GM23338 (cell line): ENCODE data around the gene TRAF2. TPM values are rescaled to one million over a fixed set of nuclear protein-coding genes. Genes with fewer than 3 reads are reported as not detected.

Experiments used
- ATAC-seq: fragments of 200-7000 bp; cut with Tn5 transposase; 3 replicates; pipeline ENCODE4 v1.9.1; 2020
- DNase-seq: peaks from one replicate; pipeline ENCODE4 v3.0.0-alpha.2; 2015; ENCODE audit warnings: low spot score
- H2AFZ ChIP-seq: fragments of 200-600 bp; sonication (generic); 2 replicates; pipeline ENCODE4 v1.8.0; 2016; ENCODE audit warnings: antibody characterized with exemption, mild to moderate bottlenecking, moderate library complexity
- H3F3A ChIP-seq: fragments of 200-600 bp; sonication (generic); replicated peaks from 2 replicates; pipeline ENCODE4 v1.8.0; 2017; ENCODE audit warnings: antibody characterized with exemption, mixed run types, low read depth
- H3K27ac ChIP-seq: fragments of 200-600 bp; sonication (generic); 2 replicates; pipeline ENCODE4 v1.6.1; 2016; ENCODE audit warnings: low read depth
- H3K27me3 ChIP-seq: fragments of 200-600 bp; sonication (generic); 2 replicates; pipeline ENCODE4 v1.8.0; 2016; ENCODE audit warnings: mild to moderate bottlenecking, mixed run types, moderate library complexity; ENCODE audit not compliant: insufficient read depth
- H3K36me3 ChIP-seq: fragments of 200-600 bp; sonication (generic); 2 replicates; pipeline ENCODE4 v1.8.0; 2016; ENCODE audit warnings: mild to moderate bottlenecking; ENCODE audit not compliant: insufficient read depth
- H3K4me1 ChIP-seq: fragments of 200-600 bp; sonication (generic); 2 replicates; pipeline ENCODE4 v1.8.0; 2016; ENCODE audit warnings: mild to moderate bottlenecking, moderate library complexity; ENCODE audit not compliant: insufficient read depth
- H3K4me2 ChIP-seq: fragments of 200-600 bp; sonication (generic); 2 replicates; pipeline ENCODE4 v1.7.1; 2017; ENCODE audit warnings: mixed run types
- H3K4me3 ChIP-seq: fragments of 200-600 bp; sonication (generic); 2 replicates; pipeline ENCODE4 v1.6.1; 2016; ENCODE audit warnings: mixed run types
- H3K79me2 ChIP-seq: fragments of 200-600 bp; sonication (generic); replicated peaks from 2 replicates; pipeline ENCODE4 v1.8.0; 2017; ENCODE audit warnings: mild to moderate bottlenecking; ENCODE audit not compliant: insufficient read depth
- H3K9me2 ChIP-seq: fragments of 200-600 bp; sonication (generic); 2 replicates; pipeline ENCODE4 v1.8.0; 2017; ENCODE audit not compliant: insufficient read depth
- H4K20me1 ChIP-seq: fragments of 200-600 bp; sonication (generic); replicated peaks from 2 replicates; pipeline ENCODE4 v1.8.0; 2017; ENCODE audit warnings: mild to moderate bottlenecking; ENCODE audit not compliant: insufficient read depth
- H3K27ac Mint-ChIP-seq: 2 replicates; pipeline ENCODE4 v1.8.0; 2020; ENCODE audit warnings: inconsistent platforms, mild to moderate bottlenecking, moderate library complexity, mixed read lengths
- H3K27me3 Mint-ChIP-seq: 3 replicates; pipeline ENCODE4 v1.8.0; 2022; ENCODE audit warnings: low read depth, mild to moderate bottlenecking, moderate library complexity, mixed read lengths, inconsistent platforms; ENCODE audit not compliant: insufficient read depth, poor library complexity
- H3K36me3 Mint-ChIP-seq: 3 replicates; pipeline ENCODE4 v1.8.0; 2021; ENCODE audit warnings: low read depth, mild to moderate bottlenecking, inconsistent platforms, moderate library complexity, mixed read lengths
- H3K4me1 Mint-ChIP-seq: 3 replicates; pipeline ENCODE4 v1.8.0; 2020; ENCODE audit warnings: mild to moderate bottlenecking, inconsistent platforms, mixed read lengths
- H3K4me3 Mint-ChIP-seq: 3 replicates; pipeline ENCODE4 v1.8.0; 2021; ENCODE audit warnings: moderate library complexity, mild to moderate bottlenecking, inconsistent platforms, mixed read lengths
- H3K9me3 Mint-ChIP-seq: 3 replicates; pipeline ENCODE4 v1.8.0; 2020; ENCODE audit warnings: moderate library complexity, mild to moderate bottlenecking, inconsistent platforms, mixed read lengths
- EZH2 ChIP-seq: fragments of 200-600 bp; sonication (generic); IDR thresholded peaks from one replicate; pipeline ENCODE4 v1.8.0; 2017; ENCODE audit warnings: antibody characterized with exemption, mild to moderate bottlenecking, low read depth; ENCODE audit not compliant: unreplicated experiment
- JUNB ChIP-seq: IDR thresholded peaks from one replicate; pipeline ENCODE4 v1.6.1; 2016; ENCODE audit warnings: antibody characterized with exemption; ENCODE audit not compliant: unreplicated experiment
- NANOG ChIP-seq: IDR thresholded peaks from 2 replicates; pipeline ENCODE4 v1.6.1; 2016; ENCODE audit warnings: antibody characterized with exemption, borderline replicate concordance
- POLR2AphosphoS5 ChIP-seq: IDR thresholded peaks from 2 replicates; pipeline ENCODE4 v1.6.1; 2016; ENCODE audit warnings: antibody characterized with exemption, low read depth
- STAT1 ChIP-seq: IDR thresholded peaks from one replicate; pipeline ENCODE4 v1.6.1; 2016; ENCODE audit warnings: antibody characterized with exemption; ENCODE audit not compliant: unreplicated experiment
- polyA plus RNA-seq: library from polyadenylated mRNA; unstranded; fragments of >200 nt; fragmentation: Nextera tagmentation; extraction: Ambion mirVana; gene quantifications from 2 replicates; pipeline ENCODE4 v1.2.1, GENCODE V29; 2016
- total RNA-seq: library from RNA; depleted of rRNA; stranded (reverse); fragments of >200 nt; shearing (Covaris generic); gene quantifications from 2 replicates; pipeline ENCODE4 v1.2.3, GENCODE V29; 2014
- TF ChIP-seq, protein P1 (sequence below): IDR thresholded peaks from one replicate; pipeline ENCODE4 v1.6.1; 2018; ENCODE audit warnings: antibody characterized with exemption; ENCODE audit not compliant: unreplicated experiment

Gene TRAF2
- total and polyA plus RNA-seq, 2 experiments from 2014 or later, result 25.4 to 39.9 TPM

DNA sequence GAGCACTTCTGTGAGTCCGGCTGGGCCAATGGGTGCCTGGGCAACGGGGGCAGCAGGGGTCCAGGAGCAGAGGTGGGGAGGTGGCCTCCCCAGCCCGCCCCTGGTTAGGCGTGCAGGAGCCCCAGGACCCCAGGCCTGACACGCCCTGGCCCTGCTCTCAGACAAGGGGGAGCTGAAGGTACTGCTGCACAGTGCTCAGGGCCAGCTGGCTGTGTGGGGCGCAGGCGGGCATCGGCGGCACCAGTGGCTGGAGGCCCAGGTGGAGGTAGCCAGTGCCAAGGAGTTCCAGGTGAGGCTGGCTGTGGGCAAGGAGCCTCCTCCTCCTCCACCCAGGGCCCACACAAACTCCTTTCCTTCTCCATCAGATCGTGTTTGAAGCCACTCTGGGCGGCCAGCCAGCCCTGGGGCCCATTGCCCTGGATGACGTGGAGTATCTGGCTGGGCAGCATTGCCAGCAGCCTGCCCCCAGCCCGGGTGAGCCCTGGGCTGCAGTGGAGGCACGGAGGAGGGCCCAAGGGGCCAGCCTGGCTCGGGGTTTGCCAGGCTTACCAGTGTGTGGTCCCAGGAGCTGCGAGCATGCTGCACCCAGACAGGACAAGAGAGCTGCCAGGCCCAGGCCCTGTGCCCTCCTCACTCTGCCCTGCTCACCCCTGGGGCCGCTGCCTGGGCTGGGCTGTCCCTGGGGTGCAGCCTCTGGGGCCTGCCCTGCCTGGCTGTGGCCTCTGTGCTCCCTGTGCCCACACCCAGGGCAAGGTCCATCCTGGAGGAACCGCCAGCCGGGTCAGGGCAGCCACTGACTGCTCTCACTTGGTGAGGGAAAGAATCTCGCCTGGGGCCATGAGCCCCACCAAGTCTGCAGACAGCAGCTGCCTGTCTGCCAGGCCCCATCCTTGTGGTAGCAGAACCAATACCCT is 27.2 kb upstream of the TRAF2 start:
- H3K36me3 Mint-ChIP-seq, result peaks cover 30% of the 10 kb centered on the region
- peak; percentile 17; the same call in 1 of the 2 replicates for TF ChIP-seq POLR2AphosphoS5
- TF ChIP-seq EZH2, result no peak
- H2AFZ ChIP-seq, result no peak overlapping the region
- H3K79me2 ChIP-seq, result peaks cover 5% of the 10 kb centered on the region
- no peaks in the 10 kb centered on the region for H3K9me2 ChIP-seq
- no peaks in the 10 kb centered on the region for H3K4me1 Mint-ChIP-seq
- no peak overlapping the region for H3K27ac ChIP-seq
- H3K4me2 ChIP-seq, result no peak overlapping the region
- H4K20me1 ChIP-seq, result peaks cover 11% of the 10 kb centered on the region
- no peaks in the 10 kb centered on the region for H3K9me3 Mint-ChIP-seq
- H3K4me1 ChIP-seq, result no peaks in the 10 kb centered on the region
- H3K27ac Mint-ChIP-seq, result no peak overlapping the region
- no peak overlapping the region for H3K4me3 ChIP-seq
- H3K4me3 Mint-ChIP-seq, result no peak overlapping the region
- H3K27me3 Mint-ChIP-seq, result no peaks in the 10 kb centered on the region
- no peak for DNase-seq
- peaks cover 13% of the 10 kb centered on the region for H3K36me3 ChIP-seq
- H3K27me3 ChIP-seq, result no peaks in the 10 kb centered on the region
- H3F3A ChIP-seq, result 0 out of 2 replicates have a peak, but pooled peaks cover 2% of the 10 kb centered on the region
- no peak for ATAC-seq

DNA sequence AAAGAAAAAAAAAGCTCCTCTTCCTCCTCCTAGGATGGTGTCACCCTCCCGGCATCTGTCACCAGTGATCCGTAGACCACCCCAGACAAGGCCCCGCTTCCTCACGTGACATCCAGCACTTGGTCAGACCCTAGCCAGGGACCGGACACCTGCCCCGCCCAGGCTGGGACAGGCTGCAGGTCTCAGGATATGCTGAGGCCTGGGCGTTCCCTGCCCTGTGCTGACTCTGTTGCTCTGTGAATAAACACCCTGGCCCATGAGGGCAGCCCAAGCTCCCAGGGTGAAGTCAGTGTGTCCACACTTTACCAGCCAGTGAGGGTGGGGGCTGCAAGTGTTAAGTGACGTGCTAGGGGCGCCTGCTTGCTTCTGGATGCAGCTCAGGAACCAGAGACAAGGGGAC is 25.8 kb upstream of the TRAF2 start:
- no peak overlapping the region for H3K27ac ChIP-seq
- Mint-ChIP-seq H3K4me1 (peaks cover 5% of the 10 kb centered on the region), H3K27ac (no peak overlapping the region), H3K27me3 (peaks cover 3% of the 10 kb centered on the region), H3K9me3 (no peaks in the 10 kb centered on the region), H3K36me3 (peaks cover 41% of the 10 kb centered on the region), H3K4me3 (no peak overlapping the region)
- no peak overlapping the region for H3K4me3 ChIP-seq
- H3K4me1 ChIP-seq, result peaks cover 3% of the 10 kb centered on the region; the same call in 1 of the 2 replicates
- 0 out of 2 replicates have a peak, but pooled peaks cover 2% of the 10 kb centered on the region for H3F3A ChIP-seq
- no peak for DNase-seq
- peaks cover 13% of the 10 kb centered on the region for H3K36me3 ChIP-seq
- TF ChIP-seq JUNB, result no peak
- peak; percentile 22; the same call in 1 of the 2 replicates for TF ChIP-seq POLR2AphosphoS5
- no peaks in the 10 kb centered on the region for H3K9me2 ChIP-seq
- no peak overlapping the region for H3K4me2 ChIP-seq
- H3K27me3 ChIP-seq, result no peaks in the 10 kb centered on the region
- no peak overlapping the region for H2AFZ ChIP-seq
- no peak for ATAC-seq
- peaks cover 20% of the 10 kb centered on the region for H4K20me1 ChIP-seq
- H3K79me2 ChIP-seq, result peaks cover 20% of the 10 kb centered on the region

DNA sequence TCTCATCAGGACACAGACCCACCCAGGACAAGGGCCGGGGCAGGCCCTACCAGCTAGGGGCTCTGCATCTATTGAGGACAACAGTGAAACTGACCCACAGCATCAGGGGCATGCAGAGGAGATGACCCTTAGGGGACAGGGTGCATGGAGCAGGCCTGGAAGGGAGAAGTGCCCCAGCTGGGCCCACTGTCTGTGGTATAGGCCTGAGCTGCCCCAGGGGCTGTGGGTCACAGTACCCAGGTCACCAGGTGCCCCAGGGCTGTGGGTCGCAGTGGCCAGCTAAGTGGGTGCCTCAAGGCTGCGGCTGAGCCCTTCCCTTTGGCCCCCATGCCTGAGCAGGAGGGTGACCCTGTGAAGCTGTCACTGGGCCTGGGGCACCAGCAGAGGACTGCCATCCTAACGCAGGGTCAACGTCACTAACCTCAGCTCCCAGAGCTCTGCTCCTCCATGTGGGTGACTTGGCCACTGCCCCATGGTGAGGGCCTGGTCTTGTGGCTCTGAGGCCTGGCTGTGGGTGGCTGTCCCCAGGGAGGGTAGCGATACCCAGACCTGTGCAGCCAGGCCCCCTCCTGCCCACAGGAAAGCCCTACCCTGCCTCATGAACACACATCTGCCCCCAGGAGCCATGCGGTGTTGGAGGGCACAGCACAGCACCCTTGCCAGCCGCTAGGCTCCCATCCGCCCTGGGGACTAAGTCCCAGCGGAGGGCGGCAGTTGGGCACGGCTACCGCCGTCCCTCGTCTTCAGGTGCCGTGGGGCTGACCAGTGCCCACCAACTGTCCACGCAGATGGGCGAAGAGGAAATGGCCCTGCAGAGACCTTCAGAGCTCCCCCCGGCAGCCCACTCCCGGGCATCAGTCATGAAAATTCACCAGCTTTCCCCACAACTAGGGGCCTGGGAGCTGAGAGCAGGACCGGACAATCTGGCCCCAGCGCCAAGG is 25.1 kb upstream of the TRAF2 start:
- DNase-seq (no peak), ATAC-seq (no peak)
- Histone ChIP-seq H3K4me2 (no peak overlapping the region), H3K79me2 (peaks cover 21% of the 10 kb centered on the region), H3K27me3 (no peaks in the 10 kb centered on the region), H3K27ac (no peak overlapping the region), H3K4me3 (no peak overlapping the region), H3K9me2 (no peaks in the 10 kb centered on the region), H3K4me1 (peaks cover 3% of the 10 kb centered on the region; the same call in 1 of the 2 replicates), H4K20me1 (peaks cover 20% of the 10 kb centered on the region), H3K36me3 (peaks cover 13% of the 10 kb centered on the region), H2AFZ (no peak overlapping the region), H3F3A (0 out of 2 replicates have a peak, but pooled peaks cover 2% of the 10 kb centered on the region)
- Mint-ChIP-seq H3K27me3 (peaks cover 3% of the 10 kb centered on the region), H3K4me1 (peaks cover 5% of the 10 kb centered on the region), H3K4me3 (no peak overlapping the region), H3K9me3 (no peaks in the 10 kb centered on the region), H3K36me3 (peaks cover 41% of the 10 kb centered on the region), H3K27ac (no peak overlapping the region)
- TF ChIP-seq POLR2AphosphoS5 (no peak), JUNB (no peak), STAT1 (no peak), EZH2 (no peak), NANOG (no peak)
- TF ChIP-seq, protein P1, sequence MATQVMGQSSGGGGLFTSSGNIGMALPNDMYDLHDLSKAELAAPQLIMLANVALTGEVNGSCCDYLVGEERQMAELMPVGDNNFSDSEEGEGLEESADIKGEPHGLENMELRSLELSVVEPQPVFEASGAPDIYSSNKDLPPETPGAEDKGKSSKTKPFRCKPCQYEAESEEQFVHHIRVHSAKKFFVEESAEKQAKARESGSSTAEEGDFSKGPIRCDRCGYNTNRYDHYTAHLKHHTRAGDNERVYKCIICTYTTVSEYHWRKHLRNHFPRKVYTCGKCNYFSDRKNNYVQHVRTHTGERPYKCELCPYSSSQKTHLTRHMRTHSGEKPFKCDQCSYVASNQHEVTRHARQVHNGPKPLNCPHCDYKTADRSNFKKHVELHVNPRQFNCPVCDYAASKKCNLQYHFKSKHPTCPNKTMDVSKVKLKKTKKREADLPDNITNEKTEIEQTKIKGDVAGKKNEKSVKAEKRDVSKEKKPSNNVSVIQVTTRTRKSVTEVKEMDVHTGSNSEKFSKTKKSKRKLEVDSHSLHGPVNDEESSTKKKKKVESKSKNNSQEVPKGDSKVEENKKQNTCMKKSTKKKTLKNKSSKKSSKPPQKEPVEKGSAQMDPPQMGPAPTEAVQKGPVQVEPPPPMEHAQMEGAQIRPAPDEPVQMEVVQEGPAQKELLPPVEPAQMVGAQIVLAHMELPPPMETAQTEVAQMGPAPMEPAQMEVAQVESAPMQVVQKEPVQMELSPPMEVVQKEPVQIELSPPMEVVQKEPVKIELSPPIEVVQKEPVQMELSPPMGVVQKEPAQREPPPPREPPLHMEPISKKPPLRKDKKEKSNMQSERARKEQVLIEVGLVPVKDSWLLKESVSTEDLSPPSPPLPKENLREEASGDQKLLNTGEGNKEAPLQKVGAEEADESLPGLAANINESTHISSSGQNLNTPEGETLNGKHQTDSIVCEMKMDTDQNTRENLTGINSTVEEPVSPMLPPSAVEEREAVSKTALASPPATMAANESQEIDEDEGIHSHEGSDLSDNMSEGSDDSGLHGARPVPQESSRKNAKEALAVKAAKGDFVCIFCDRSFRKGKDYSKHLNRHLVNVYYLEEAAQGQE, result no peak
